Left colon (tissue), 2 donors: Measurements from ENCODE around the gene CRISPLD2. TPM values are rescaled to one million over a fixed set of nuclear protein-coding genes. Genes with fewer than 3 reads are reported as not detected.

Experiments used
- ATAC-seq: fragments of 200-7000 bp; cut with Tn5 transposase; one replicate; pipeline ENCODE4 v1.9.1; 2020; ENCODE audit warnings: mild to moderate bottlenecking, moderate library complexity
- DNase-seq, 2 donors: peaks; one replicate each; pipeline ENCODE4 v3.0.0-alpha.2; 2020
- intact Hi-C, 2 donors: fragments of 100-400 bp; cut with DNase I in 1 of 2; cut with micrococcal nuclease in 1 of 2; formaldehyde crosslinking; loops; one replicate each; pipeline versions ENCODE4 v1.11.2 to v1.14.0; 2022; cut with DNase I, micrococcal nuclease
- total RNA-seq, 2 donors: library from RNA; stranded (reverse); fragmentation: NEBNext Ultra II Directional; extraction: Animal tissue kit (Norgen Biotek cat#: 25700); gene quantifications; one replicate each; pipeline ENCODE4 v1.2.1, GENCODE V29; 2021
- donor health status: DM: no; HTN: no; CAD: no.
- donor health status: DM: yes; HTN: yes; CAD: no.

The CRISPLD2 gene
- total RNA-seq, 2 donors from 2014 or later = 27.2 to 31.6 TPM

GRCh38 chr16:84957192-84957591, 137.4 kb downstream of the CRISPLD2 start:
- no peak for ATAC-seq
- no peak for DNase-seq
- intact Hi-C loops = no loop called here

- ATAC-seq (no peak), DNase-seq (no peak)
- intact Hi-C loops = no loop called here
Measured at GRCh38 chr16:84957792-84958191, 138.0 kb downstream of the CRISPLD2 start.

Other genes starting within 250 kb of the CRISPLD2 start
- gene COTL1, start 201.9 kb upstream of the CRISPLD2 start, total RNA-seq = 10 to 100 TPM; 51.8 to 71.0 TPM
- gene KLHL36, start 171.5 kb upstream of the CRISPLD2 start, total RNA-seq = 10 to 100 TPM; 45.1 to 61.8 TPM
- 10 to 100 TPM; 65.3 to 77.3 TPM for gene USP10, start 120.0 kb upstream of the CRISPLD2 start, total RNA-seq
- 10 to 100 TPM; 73.9 to 76.9 TPM for gene ZDHHC7, start 191.6 kb downstream of the CRISPLD2 start, total RNA-seq
- 10 to 100 TPM; 28.9 to 40.3 TPM for gene KIAA0513, start 207.8 kb downstream of the CRISPLD2 start, total RNA-seq